ENCODE measurements around the gene UBE2O.

DNA sequence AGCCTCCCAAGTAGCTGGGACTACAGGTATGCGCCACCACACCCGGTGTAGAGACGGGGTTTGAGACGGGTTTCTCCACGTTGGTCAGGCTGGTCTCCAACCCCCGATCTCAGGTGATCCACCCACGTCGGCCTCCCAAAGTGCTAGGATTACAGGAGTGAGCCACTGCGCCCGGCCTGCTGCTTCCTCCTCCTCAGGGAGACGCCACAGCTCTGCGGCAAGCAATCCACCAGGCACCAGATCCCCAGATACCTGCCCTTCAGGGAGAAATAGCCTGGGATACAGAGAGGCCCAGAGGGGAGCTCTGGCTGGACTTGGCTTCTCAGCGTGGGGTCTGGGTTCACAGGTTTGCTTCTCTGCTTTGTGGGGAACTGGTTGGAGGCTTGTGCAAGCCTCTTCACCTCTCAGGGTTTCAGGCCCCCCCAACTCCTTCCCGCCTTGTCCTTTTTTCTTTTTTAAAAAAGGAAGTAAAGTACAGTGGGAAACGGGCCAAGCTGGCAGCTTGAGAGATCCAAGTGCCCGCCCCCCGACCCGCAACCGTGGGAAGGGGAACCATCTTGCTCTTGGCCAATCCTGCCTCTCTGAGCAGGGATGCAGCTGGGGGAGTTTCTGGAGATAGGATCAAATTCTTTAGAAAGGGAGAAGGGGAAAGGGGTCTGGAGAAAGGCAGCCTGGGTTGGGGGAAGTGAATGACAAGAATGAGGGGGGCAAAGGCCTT, 71.2 kb downstream of the UBE2O start:
- TF ChIP-seq, protein P1, sequence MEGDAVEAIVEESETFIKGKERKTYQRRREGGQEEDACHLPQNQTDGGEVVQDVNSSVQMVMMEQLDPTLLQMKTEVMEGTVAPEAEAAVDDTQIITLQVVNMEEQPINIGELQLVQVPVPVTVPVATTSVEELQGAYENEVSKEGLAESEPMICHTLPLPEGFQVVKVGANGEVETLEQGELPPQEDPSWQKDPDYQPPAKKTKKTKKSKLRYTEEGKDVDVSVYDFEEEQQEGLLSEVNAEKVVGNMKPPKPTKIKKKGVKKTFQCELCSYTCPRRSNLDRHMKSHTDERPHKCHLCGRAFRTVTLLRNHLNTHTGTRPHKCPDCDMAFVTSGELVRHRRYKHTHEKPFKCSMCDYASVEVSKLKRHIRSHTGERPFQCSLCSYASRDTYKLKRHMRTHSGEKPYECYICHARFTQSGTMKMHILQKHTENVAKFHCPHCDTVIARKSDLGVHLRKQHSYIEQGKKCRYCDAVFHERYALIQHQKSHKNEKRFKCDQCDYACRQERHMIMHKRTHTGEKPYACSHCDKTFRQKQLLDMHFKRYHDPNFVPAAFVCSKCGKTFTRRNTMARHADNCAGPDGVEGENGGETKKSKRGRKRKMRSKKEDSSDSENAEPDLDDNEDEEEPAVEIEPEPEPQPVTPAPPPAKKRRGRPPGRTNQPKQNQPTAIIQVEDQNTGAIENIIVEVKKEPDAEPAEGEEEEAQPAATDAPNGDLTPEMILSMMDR (IDR thresholded peaks at IDR 0.05; ENCODE audit: insufficient read depth, low read depth, low read length): no peak
- no peak for TF ChIP-seq EZH2 (IDR thresholded peaks at IDR 0.05; ENCODE audit: insufficient read depth, low read length)
